ENCODE data around the gene NHLRC4.

NHLRC4 gene

GRCh38 chr16:553601-554296 is 13.1 kb upstream of the NHLRC4 start:
- DNase-seq = no peak

GRCh38 chr16:554297-554621 is 12.5 kb upstream of the NHLRC4 start:
- no peak for DNase-seq

GRCh38 chr16:554640-555365 is 12.0 kb upstream of the NHLRC4 start:
- DNase-seq = no peak

- no peak for DNase-seq
Observed at GRCh38 chr16:555528-556473, 11.0 kb upstream of the NHLRC4 start.

- DNase-seq = no peak
Observed at GRCh38 chr16:556474-557173, 10.2 kb upstream of the NHLRC4 start.

- DNase-seq = no peak
Observed at GRCh38 chr16:557463-558297, 9.1 kb upstream of the NHLRC4 start.

- DNase-seq = no peak
Observed at GRCh38 chr16:558298-559020, 8.3 kb upstream of the NHLRC4 start.

GRCh38 chr16:559021-559380 is 7.8 kb upstream of the NHLRC4 start:
- DNase-seq = no peak

- no peak for DNase-seq
Observed at GRCh38 chr16:559411-560203, 7.2 kb upstream of the NHLRC4 start.

GRCh38 chr16:560204-560700 is 6.6 kb upstream of the NHLRC4 start, which contains the start of gene PRR35:
PRR35 (plus strand) TSS chr16:560394; CDS start chr16:563295, 2,901 bp downstream.
- no peak for DNase-seq

- no peak for DNase-seq
Observed at GRCh38 chr16:560701-561412, 5.9 kb upstream of the NHLRC4 start.

GRCh38 chr16:561413-561794 is 5.4 kb upstream of the NHLRC4 start:
- DNase-seq = no peak

- DNase-seq = no peak
Observed at GRCh38 chr16:561957-562938, 4.6 kb upstream of the NHLRC4 start.

GRCh38 chr16:563072-563644 is 3.6 kb upstream of the NHLRC4 start:
- DNase-seq = no peak

GRCh38 chr16:564690-565418 is 2.0 kb upstream of the NHLRC4 start:
- DNase-seq = no peak

- DNase-seq = no peak
Observed at GRCh38 chr16:565419-566330, 1.1 kb upstream of the NHLRC4 start.

Measured in NCI-H2081 (cell line).